Activated CD8-positive, alpha-beta memory T cell treated with anti-CD3 and anti-CD28 coated beads, Interleukin-2, amount 50 U/mL, for 4 hours (primary cell): ENCODE data around the gene CASP10.

Experiments
- DNase-seq: peaks from one replicate; pipeline ENCODE4 v3.0.0-alpha.2; 2020

Gene CASP10

DNA sequence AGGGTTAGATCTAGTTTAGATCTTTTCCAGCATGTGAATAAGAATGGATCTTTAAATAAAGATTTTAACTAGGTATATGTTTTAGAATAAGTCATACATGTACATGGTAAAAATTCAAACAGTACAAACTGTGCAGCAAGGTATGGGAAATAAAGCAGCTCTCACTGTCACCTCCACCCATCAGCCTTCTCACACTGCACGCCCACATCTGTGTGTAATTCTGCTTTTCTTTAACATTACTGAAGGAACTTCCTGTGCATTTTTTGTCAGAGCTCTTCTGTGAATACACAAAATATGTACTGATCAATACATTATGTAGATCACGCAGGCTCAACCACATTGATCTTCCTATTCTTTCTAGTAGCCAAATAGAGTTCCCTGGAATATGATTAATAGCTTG lies 80.8 kb downstream of the CASP10 start:
- DNase-seq, result no peak

- DNase-seq, result no peak
These were observed 81.7 kb downstream of the CASP10 start for GRCh38 chr2:201264472-201265173.

- DNase-seq, result no peak
These were observed 83.7 kb downstream of the CASP10 start for GRCh38 chr2:201266629-201267028.

DNA sequence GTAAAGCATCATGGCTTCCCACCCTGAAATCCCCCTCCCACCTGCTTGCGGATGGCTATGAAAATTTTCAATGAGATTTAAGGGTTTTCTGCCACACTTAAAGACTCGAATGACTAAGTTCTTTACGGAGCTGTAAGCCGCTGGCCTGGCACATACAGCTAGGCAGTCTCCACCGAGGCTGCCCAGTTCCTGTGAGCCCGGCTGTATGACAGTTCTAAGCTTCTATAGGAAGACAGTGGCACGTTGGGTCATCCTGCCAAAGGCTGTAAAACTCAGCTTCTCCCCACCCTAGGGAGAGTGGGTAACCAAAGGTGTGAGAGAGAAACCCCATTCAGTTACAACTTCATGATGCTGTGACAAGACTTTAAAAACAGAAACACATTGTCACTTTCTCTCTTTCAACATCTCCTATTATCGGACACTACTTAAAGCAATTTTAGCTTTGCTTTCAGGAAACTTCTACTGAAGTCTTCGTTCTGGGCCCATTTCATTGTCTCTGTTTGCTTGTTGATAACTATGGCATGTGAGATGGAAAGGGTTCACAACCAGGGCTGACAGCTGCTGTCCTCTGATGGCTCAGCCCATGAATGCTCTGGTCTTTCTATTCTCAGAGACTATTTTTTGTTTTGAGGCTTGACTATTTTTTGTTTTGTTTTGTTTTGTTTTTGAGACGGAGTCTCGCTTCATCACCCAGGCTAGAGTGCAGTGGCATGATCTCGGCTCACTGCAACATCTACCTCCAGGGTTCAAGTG lies 84.5 kb downstream of the CASP10 start:
- no peak for DNase-seq

- DNase-seq, result no peak
These were observed 86.8 kb downstream of the CASP10 start for GRCh38 chr2:201269764-201270163.

GRCh38 chr2:201270293-201271001 lies 87.5 kb downstream of the CASP10 start:
- no peak for DNase-seq

GRCh38 chr2:201271917-201272316 lies 89.0 kb downstream of the CASP10 start:
- DNase-seq, result no peak

GRCh38 chr2:201273330-201273983 lies 90.5 kb downstream of the CASP10 start:
- no peak for DNase-seq

GRCh38 chr2:201275069-201275468 lies 92.1 kb downstream of the CASP10 start:
- DNase-seq, result no peak

DNA sequence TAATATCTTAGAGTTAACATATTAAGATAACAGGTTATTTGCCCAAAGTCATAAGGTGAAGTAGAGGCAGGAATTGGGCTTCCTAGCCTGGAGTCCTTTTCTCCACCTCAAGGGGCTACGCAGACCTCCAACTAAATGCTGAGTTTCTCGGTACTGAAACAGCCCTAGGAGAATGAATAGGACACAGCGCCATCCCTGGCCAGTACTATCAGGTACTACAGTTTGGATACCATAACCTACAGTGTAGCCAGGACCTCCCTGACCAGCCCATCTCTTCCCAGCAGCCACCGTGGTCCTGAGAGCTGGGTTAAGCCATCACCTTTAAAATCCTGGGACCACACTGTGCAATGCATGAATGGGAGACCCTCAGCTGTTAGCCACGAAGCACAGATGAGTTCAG lies 93.0 kb downstream of the CASP10 start:
- no peak for DNase-seq

DNA sequence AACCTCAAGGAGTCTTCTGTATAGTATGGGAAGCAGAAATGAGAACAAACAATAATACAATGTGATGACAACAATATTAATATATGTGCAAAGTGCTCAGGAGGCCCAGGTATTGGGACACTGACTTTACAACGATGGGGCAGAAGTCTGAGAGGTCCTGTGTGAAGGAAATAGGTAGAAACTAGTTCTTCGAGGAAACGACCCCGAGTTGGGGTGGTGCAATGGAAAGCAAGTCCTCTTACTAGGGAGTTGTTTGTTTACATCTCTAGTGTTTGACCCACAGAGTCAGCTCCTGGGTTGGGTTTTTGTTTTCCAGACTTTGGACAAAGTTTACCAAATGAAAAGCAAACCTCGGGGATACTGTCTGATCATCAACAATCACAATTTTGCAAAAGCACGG lies 93.6 kb downstream of the CASP10 start:
- DNase-seq, result no peak
